Limb (tissue), 2 donors: ENCODE measurements around the gene BABAM2.
"Not testable (repeated sequence)": the region's sequence is repeated elsewhere in the genome, so short reads cannot be mapped to it uniquely, and the experiment has no call there.

Experiments
- DNase-seq, 2 donors: peaks; one replicate each; pipeline ENCODE4 v3.0.0-alpha.2; 2016; ENCODE audit errors: extremely low spot score in 2 of 2

The BABAM2 gene

DNA sequence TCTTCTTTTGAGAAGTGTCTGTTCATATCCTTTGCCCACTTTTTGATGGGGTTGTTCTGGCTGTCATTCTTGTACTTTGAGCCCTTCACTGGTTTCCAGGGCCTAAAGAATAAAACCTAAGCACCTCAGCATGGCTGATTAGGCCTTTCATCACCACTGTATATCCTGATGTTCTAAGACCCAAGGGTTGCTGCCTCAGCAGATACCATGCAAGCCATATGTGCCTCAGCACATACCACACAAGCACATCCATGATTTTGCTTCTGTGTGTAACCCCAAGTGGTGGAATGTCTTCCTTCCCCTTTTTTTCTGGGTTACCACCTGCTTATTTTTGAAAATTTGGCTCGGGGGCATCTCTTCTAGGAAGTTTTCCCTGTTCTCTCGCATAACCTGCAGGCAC is 11.7 kb upstream of the BABAM2 start:
- DNase-seq: no peak

GRCh38 chr2:27881815-27882583 is 8.5 kb upstream of the BABAM2 start:
- DNase-seq: not testable (repeated sequence)

DNA sequence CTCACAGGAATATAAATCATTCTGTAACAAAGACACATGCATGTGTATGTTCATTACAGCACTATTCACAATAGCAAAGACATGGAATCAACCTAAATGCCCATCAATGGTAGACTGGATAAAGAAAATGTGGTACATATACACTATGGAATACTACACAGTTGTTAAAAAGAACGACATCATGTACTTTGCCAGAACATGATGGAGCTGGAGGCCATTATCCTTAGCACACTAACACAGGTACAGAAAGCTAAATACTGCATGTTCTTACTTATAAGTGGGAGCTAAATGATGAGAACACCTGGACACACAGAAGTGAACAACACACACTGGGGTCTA is 8.0 kb upstream of the BABAM2 start:
- not testable (repeated sequence) for DNase-seq

DNA sequence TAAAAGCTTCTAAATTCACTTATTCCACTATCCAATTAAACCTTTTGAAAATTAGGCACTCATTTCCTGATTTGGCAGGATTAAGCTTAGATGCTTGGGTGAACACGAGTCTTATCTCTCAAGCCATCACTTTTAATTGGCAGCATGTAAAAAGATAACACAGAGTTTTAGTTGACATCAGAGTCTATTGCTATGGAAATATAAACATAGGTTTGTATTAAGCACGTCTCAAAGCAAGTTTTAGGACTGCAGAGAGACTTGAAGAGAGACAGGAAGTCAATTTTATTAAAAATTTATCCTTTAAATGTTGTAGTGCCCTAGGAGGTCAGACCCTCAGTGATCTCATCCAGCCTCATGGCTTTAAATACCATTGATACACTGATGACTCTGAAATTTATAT is 5.9 kb upstream of the BABAM2 start:
- DNase-seq: no peak

DNA sequence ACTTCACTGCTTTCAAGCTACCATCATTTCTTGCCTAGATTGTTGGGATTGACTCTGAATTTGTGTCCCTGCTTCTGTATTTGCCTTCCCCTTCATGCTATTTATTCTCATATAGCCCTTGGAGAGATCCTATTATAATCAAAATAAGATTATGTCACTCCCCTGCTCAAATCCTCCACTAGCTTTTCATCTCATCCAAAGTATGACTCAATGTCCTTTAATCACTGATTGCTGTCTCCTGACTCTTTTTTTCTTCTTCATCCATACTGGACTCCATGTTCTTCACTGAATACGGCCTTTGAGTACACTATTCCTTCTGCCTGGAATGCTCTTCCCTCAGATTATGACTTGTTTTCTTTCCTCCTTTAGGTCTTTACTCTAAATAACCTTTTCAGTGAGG is 5.3 kb upstream of the BABAM2 start:
- DNase-seq: no peak

GRCh38 chr2:27885661-27886060 is 4.9 kb upstream of the BABAM2 start:
- no peak for DNase-seq

- no peak for DNase-seq
Measured at GRCh38 chr2:27886322-27886721, 4.2 kb upstream of the BABAM2 start.

DNA sequence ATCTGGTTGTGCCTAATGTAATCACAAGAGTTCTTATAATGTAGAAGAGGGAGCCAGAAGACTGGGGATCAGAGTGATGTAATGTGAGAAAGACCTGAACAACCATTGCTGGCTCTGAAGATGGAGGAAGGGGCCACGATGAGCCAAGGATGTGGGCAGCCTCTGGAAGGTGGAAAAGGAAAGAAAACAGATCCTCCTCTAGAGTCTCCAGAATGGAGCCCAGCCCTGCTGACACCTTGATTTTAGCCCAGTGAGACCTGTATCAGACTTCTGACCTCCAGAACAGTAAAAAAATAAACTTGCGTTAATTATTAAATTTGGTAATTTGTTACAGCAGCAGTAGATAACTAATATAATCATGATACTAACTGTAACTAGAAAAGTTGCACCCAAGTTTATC is 3.4 kb upstream of the BABAM2 start:
- no peak for DNase-seq

- DNase-seq: no peak
Measured at GRCh38 chr2:27887830-27888229, 2.7 kb upstream of the BABAM2 start.

DNA sequence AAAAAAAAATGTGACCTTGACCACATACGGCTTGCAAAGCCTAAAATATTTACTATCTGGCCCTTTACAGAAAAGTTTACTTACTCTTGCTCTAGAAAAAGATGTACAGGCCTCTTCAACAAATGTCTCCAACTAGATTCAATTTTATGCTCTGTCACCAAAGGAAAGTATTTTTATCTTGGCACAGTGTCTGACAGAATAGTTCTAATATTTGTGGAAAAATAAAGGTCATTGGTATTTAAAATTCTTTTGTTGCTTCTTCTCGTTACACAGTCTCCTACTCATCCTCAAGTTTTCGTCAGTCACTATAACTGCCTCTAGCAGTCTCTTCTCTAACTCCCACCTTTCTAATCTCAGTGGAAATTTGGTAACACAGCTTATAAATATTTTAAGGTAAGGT is 1.7 kb upstream of the BABAM2 start:
- no peak for DNase-seq

DNA sequence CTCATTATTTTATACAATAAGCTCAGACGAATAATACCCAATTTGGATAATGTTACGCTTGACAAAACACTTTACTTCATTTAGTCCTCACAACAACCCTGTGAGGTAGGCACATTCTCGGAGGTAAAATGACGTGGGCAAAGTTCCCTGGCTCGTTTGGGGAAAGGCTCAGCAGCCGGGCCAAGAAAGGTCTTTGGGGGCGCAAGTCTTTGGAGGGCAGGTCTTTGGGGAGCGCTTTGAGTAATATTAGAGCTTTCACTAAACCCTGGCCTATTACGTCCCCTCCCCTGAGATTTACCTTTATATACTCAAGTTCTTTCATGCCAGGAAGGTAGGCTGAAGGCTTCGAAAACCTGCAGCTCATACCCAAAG is 769 bp upstream of the BABAM2 start:
- DNase-seq: no peak

- DNase-seq: peak; percentile 38 to 85
Measured at GRCh38 chr2:27890924-27891672, 569 bp downstream of the BABAM2 start.

GRCh38 chr2:27891673-27892105 is 1.2 kb downstream of the BABAM2 start:
- no peak for DNase-seq

- DNase-seq: no peak
Measured at GRCh38 chr2:27893006-27893405, 2.5 kb downstream of the BABAM2 start.

DNA sequence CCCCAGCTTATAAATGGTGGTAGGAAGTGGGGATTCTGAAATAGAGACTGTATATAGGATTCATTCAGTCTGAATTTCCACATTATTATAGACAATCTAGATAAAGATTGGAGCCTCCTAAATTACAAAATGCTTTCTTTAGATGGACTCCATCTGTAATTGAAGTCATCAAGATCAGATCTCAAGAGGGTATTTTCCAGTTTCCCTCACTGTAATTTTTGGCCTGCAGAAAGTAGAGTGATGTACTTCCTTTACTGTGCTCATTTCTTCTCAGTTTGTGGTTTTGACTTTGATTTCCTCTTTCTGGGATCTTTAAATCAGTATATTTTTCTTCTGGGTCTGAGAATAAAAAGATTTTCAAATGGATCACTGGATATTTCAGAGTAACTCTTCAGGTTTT is 7.2 kb downstream of the BABAM2 start:
- no peak for DNase-seq

DNA sequence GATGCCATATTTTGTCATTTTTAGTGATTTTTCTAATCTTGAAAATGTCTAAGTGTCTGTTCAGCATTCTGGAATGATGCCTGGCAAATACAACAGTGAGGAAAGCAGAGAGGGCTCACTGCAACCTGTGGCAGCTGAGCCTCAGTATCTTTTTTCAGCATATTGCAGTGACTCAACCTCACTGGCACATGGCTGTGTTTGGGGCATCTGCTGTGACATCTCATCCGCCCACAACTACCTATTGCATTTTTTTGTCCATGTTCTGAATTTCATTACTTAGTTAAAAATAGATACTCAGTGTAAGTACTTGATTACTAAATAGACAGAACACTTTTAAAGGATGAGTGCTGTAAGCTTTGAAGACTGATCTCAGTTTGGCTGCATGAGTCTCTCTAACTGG is 10.7 kb downstream of the BABAM2 start:
- DNase-seq: no peak

GRCh38 chr2:27902098-27902497 is 11.6 kb downstream of the BABAM2 start:
- DNase-seq: no peak

DNA sequence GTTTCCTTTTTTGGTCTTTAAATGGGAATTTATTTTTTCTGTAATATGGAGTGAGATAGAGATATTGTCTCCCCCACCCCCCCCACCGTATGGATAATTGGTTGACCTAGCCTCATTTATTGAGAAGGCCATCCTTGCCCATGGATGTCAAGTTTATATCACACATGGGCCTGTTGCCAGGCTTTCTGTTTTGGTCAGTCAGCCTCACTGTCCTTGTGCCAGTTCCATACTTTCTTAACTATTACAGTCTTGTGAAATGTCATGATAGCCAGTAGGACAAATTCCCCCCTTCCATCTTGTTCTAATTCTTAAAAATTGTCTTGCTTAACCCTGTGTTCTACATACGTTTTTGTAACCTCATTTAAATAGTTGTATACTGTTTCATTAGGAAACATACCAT is 12.5 kb downstream of the BABAM2 start:
- DNase-seq: no peak

- DNase-seq: no peak
Measured at GRCh38 chr2:27903649-27904404, 13.3 kb downstream of the BABAM2 start.

GRCh38 chr2:27904405-27904665 is 13.8 kb downstream of the BABAM2 start:
- DNase-seq: no peak

DNA sequence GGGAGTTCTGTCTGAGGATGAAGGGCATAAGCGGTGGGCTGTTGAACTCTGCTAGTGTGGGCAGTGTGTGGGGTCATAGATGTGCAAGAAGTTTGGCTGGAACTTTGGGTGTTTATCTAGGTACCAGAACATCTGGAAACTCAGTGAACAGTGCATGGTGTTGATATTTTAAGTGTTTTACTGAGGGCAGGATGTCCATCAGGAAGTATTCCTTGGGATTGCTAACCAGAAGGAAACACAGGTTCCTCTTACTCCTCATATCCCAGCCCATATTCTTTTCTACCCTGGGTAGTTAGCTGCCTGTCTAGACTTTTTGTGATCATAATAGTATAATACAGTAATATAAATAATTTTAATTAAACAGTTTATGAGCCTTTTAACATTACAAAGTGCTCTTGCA is 15.5 kb downstream of the BABAM2 start:
- DNase-seq: no peak

GRCh38 chr2:27907547-27907946 is 17.0 kb downstream of the BABAM2 start:
- no peak for DNase-seq

GRCh38 chr2:27909901-27910300 is 19.4 kb downstream of the BABAM2 start:
- DNase-seq: no peak
